SJSA1 (cell line): Measurements from ENCODE around the gene CFD. TPM values are rescaled to one million over a fixed set of nuclear protein-coding genes. Genes with fewer than 3 reads are reported as not detected.

Source experiments
- DNase-seq, 2 experiments: peaks; one replicate each; pipeline ENCODE4 v3.0.0-alpha.2; 2015 to 2020; ENCODE audit warnings: low spot score in 2 of 2, low read depth in 1 of 2
- H3K27ac ChIP-seq: fragments of 250-450 bp; sonication (Bioruptor Pico); 2 replicates; pipeline ENCODE4 v1.5.1; 2020; ENCODE audit warnings: mild to moderate bottlenecking, moderate library complexity
- H3K27me3 ChIP-seq: fragments of 250-450 bp; sonication (Bioruptor Pico); replicated peaks from 2 replicates; pipeline ENCODE4 v1.5.1; 2020; ENCODE audit warnings: mild to moderate bottlenecking, moderate library complexity
- H3K36me3 ChIP-seq: fragments of 250-450 bp; sonication (Bioruptor Pico); 2 replicates; pipeline ENCODE4 v1.5.1; 2020; ENCODE audit warnings: mild to moderate bottlenecking
- H3K4me1 ChIP-seq: fragments of 250-450 bp; sonication (Bioruptor Pico); replicated peaks from 2 replicates; pipeline ENCODE4 v1.6.1; 2021; ENCODE audit warnings: mild to moderate bottlenecking
- H3K4me3 ChIP-seq: fragments of 250-450 bp; sonication (Bioruptor Pico); 2 replicates; pipeline ENCODE4 v1.5.1; 2020; ENCODE audit warnings: mild to moderate bottlenecking
- H3K9me3 ChIP-seq: fragments of 250-450 bp; sonication (Bioruptor Pico); replicated peaks from 2 replicates; pipeline ENCODE4 v1.5.1; 2020; ENCODE audit warnings: mild to moderate bottlenecking
- total RNA-seq: library from RNA; depleted of rRNA; stranded (reverse); fragments of >200 nt; shearing (Covaris generic); gene quantifications from 2 replicates; pipeline ENCODE4 v1.2.3, GENCODE V29; 2014

The CFD gene
- total RNA-seq, 1 experiment from 2014 or later: 3.3 TPM

DNA sequence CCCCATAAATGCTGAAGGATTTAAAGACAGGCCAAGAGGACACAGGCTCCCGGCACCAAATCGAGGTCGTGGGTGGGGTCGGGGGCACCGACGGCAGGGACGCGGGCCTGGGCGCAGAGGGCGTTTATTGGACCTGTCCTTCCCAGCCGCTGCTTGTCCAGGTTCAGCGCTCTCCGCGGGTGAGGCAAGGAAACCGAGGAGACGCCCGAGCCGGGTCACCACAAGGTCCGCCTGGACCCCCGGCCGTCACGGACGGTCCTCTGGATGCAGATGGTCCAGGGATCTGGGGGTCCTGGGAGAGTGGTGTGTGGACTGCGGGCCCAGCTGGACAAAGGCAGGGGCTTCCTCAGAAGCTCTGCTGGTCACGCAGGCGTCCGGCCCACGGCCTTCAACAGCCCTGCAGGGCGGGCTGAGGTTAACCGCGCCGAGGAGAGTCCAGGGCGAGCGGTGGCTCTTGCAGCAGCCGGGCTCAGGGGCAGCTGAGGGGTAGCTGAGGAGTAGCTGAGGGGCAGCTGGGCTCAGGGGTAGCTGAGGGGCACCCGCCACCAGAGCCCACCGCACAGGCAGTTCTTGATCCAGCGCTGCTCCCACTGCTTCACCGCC lies 8.5 kb downstream of the CFD start:
- H3K4me1 ChIP-seq: peaks cover 38% of the 10 kb centered on the region
- no peak for DNase-seq
- H3K27me3 ChIP-seq: no peaks in the 10 kb centered on the region
- no peak overlapping the region for H3K4me3 ChIP-seq
- no peaks in the 10 kb centered on the region for H3K9me3 ChIP-seq
- no peak overlapping the region for H3K27ac ChIP-seq
- H3K36me3 ChIP-seq: peaks cover 37% of the 10 kb centered on the region

DNA sequence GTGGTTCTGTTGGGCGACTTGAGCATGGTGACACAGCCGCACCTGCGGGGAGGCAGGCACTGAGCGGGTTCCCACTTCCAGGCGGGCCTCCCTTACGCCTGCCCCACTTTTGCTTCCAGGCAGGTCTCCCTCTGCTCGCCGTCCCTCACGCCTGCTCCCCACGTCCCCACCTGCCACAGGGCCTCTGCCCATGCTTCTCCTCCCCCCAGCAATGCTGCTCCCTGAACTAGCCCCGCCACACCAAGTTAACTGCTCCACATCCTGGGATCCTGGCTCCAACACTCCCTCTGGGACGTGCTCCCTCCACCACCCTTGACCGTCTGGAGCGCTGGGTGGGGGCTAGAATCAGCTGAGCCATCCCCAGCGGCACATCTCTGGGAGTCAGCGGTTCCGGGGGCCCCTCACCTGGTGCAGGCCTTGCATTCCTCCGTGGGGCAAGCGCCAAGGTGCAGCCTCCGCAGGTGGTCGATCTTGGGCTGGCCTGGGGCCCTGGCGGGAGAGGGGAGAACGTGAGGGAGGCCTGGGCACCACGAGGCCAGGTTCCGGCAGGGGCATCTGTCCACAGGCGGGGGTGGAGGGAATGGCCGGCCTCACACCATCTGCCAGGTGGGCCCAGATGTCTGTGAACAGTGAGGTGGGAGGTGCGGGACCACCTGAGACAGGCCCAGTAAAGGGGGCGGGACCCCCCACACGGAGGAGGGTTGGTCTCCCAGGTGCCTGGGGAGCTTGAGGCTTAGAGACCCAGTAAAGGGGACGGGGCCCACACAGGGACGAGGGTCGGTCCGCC lies 9.2 kb downstream of the CFD start:
- no peaks in the 10 kb centered on the region for H3K27me3 ChIP-seq
- H3K4me3 ChIP-seq: no peak overlapping the region
- H3K36me3 ChIP-seq: peaks cover 41% of the 10 kb centered on the region
- no peak for DNase-seq
- H3K9me3 ChIP-seq: no peaks in the 10 kb centered on the region
- peak overlapping the region; percentile 81 for H3K27ac ChIP-seq
- peaks cover 31% of the 10 kb centered on the region for H3K4me1 ChIP-seq

DNA sequence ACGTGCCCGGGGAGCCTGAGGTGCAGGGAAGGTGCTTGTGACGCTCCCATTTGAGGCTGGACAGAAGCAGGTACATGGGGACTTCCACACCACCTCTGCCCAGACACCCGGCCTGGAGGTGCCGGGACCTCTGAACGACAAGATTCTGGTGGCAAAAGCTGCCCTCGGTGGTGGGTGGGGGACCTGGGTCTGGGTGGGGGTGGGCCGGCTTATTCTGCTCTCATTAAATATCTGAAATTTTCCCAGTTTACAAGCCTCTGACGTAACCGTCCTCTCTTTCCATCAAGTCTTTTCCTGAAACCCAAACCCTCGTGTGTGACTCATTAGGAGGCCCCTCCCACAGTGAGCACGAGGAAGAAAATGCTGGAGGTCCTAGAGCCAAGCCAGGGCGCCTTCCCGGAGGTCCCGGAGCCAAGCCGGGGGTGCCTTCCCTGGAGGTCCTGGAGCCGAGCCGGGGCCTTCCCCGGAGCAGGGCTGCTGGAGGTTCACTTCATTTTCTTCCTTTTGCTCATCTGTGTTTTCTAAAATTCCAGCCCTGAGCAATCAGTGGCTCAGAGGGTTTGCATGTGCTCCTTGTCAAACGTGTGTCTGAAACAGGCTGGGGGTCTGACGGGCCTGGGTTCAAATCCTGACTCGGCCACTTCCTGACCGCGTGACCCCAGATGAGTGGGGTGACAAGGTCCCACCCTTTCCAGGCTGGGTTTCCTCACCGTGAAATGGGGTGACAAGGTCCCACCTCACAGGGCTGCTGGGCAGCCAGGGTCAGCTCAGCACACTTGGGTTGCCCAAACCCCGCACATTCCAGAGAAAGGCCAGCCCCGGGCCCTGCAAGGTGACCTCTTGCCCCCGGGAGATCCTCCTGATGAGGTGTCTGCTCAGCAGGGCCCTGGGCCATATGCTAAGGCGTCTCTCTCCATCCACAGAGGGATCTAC lies 10.0 kb downstream of the CFD start:
- peak; percentile 97 to 98 for DNase-seq
- Histone ChIP-seq H3K27me3 (no peaks in the 10 kb centered on the region), H3K4me3 (no peak overlapping the region), H3K36me3 (peaks cover 45% of the 10 kb centered on the region), H3K9me3 (no peaks in the 10 kb centered on the region), H3K4me1 (peaks cover 25% of the 10 kb centered on the region), H3K27ac (peak overlapping the region; percentile 81)

DNA sequence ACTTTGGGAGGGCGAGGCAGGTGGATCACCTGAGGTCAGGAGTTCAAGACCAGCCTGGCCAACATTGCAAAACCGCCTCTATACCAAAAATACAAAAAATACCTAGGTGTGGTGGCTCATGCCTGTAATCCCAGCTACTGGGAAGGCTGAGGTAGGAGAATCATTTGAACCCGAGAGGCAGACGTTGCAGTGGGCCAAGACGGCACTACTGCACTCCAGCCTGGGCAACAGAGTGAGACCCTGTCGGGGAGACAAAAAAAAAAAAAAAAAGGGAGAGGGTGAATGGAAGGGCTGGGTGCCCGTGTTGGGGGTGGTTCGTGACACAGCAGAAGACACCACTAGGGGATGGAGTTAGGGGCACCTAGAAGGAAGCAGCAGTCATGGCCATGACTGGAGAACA lies 10.8 kb downstream of the CFD start:
- H3K4me1 ChIP-seq: peaks cover 25% of the 10 kb centered on the region
- peaks cover 52% of the 10 kb centered on the region for H3K36me3 ChIP-seq
- no peaks in the 10 kb centered on the region for H3K27me3 ChIP-seq
- H3K9me3 ChIP-seq: no peaks in the 10 kb centered on the region
- no peak for DNase-seq
- peak overlapping the region; percentile 73 for H3K27ac ChIP-seq
- H3K4me3 ChIP-seq: no peak overlapping the region

DNA sequence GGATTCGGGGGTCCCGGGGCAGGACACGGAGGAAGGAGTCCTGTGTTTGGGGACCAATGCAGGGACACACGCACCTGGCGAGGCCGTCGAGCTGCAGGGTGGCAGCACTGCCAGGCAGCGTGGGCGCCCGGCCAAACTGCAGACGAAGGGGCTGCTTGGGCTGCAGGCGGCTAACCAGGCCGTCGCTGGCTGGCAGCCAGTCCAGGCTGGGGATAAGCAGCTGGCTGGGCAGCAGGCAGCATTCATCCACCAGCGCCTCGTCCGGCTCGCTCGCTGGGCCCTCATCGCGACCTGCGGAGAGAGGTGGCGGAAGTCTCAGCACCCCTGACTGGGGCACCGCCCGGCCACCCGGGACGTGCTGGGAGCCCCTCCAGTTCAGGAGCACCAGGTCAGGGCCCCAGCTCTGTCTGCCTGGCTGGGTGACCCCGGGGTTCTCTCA lies 11.5 kb downstream of the CFD start:
- no peaks in the 10 kb centered on the region for H3K9me3 ChIP-seq

DNA sequence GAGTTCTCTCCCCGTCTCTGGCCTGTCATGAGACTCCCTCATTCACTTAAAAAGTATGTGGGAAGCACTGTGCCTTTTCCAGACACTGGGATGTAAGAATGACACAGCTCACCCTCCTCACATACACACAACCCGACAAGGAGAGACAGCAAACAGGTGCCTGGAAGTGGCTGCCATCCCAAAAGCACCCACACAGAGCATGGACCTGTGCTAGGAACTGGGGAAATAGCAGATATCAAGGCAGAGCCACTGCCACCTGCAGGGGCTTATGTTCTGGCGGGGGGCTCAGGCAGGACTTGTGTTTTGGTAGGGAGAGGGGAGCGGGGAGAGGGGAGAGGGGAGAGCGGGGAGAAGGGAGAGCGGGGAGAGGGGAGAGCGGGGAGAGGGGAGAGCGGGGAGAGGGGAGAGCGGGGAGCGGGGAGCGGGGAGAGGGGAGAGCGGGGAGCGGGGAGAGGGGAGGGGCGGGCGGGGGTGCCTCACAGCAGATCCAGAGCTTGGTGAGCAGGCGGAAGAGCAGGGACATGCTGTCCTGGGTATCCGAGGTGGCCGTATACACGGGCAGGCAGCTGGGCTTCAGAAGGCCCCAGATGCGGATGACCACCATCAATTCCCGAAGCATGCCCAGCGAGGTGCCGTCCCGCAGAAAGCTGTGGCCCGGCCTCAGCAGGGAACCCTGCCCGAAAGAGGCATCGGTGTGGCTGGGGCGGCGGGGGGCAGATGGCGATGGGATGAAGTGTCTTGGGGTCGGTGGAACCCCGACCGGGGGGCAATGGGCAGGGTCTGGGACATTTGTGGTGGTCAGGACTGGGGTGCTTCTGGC lies 12.2 kb downstream of the CFD start:
- H3K27me3 ChIP-seq: no peaks in the 10 kb centered on the region
- no peak overlapping the region for H3K27ac ChIP-seq
- no peaks in the 10 kb centered on the region for H3K9me3 ChIP-seq
- H3K4me3 ChIP-seq: no peak overlapping the region
- no peak for DNase-seq
- peaks cover 65% of the 10 kb centered on the region for H3K36me3 ChIP-seq
- peaks cover 25% of the 10 kb centered on the region for H3K4me1 ChIP-seq

More for the DNA sequence above, 11.5 kb downstream of the CFD start:
- Histone ChIP-seq H3K27ac (no peak overlapping the region), H3K36me3 (peaks cover 58% of the 10 kb centered on the region), H3K27me3 (no peaks in the 10 kb centered on the region), H3K4me3 (no peak overlapping the region), H3K4me1 (peaks cover 25% of the 10 kb centered on the region)
- DNase-seq: no peak

DNA sequence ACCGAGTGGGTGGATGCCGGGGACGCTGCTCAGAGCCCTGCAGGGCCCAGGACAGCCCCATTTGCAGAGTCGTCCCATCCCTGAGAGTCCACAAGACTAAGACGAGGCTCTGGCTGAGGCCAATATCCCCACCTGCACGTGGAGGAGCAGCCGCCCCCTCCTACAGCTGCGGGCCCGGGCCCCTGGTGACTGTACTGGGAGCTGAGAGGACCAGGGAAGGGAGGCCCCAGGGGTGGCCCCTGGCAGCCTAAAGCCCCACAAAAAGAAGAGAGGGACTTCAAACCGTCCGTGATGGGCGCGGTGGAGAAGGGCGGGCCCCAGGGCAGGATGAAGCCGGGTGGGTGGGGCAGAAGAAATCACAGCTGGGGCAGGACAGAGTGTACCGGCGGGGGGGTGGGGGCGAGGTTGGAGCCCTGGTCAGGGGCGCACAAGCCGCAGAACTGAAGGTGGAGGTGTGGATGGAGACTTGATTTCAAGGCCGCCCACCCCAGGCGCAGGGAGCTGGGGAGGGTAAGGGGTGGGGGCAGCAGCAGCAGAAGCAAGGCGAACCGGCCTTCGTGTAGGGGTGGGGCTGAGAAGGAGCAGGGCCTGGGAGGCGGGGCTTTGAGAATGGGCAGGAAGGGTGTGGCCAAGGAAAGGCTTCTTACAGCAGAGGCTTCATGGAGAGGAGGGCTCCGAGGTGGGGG lies 12.9 kb downstream of the CFD start:
- H3K36me3 ChIP-seq: peaks cover 69% of the 10 kb centered on the region
- H3K27ac ChIP-seq: no peak overlapping the region
- no peak overlapping the region for H3K4me3 ChIP-seq
- H3K4me1 ChIP-seq: peaks cover 25% of the 10 kb centered on the region
- H3K9me3 ChIP-seq: no peaks in the 10 kb centered on the region
- DNase-seq: no peak
- no peaks in the 10 kb centered on the region for H3K27me3 ChIP-seq

DNA sequence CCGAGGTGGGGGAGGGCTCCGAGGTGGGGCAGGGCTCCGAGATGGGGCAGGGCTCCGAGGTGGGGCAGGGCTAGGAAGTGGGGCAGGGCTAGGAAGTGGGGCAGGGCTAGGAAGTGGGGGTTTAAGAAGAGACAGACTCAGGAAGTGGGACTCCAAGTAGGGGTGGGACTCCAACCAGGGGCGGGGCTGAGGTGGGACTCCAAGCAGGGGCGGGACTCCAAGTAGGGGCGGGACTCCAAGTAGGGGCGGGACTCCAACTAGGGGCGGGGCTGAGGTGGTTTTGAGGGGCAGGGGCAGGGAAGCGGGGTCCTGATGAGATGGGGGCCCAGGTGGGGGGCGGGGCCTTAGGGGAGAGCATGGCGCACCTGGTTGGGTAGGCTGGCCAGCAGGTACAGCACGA lies 13.6 kb downstream of the CFD start:
- no peaks in the 10 kb centered on the region for H3K27me3 ChIP-seq
- no peak for DNase-seq
- peaks cover 25% of the 10 kb centered on the region for H3K4me1 ChIP-seq
- H3K4me3 ChIP-seq: no peak overlapping the region
- peaks cover 62% of the 10 kb centered on the region for H3K36me3 ChIP-seq
- H3K9me3 ChIP-seq: no peaks in the 10 kb centered on the region
- no peak overlapping the region for H3K27ac ChIP-seq

DNA sequence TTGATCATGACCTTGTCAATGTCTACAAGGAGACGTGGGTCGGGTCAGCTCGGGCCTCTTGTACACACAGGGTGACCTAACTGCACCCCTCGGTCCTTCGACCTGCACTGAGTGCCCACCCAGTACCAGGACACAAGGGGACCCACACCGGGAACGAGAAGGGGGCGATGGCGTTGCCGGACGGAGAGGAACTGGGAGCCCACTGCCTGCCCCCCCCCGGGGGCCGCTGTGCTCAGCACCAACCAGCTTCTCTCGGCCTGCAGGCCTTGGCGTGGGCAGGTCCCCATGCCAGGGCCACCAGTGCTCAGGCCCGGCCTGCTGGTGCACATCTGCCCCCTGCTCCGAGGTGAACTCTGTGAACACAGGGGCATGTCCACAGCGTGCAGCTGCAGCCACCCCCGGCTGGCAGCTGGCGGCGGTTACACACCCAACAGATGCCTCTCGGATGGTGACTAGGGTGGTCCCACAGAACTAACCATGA lies 14.1 kb downstream of the CFD start:
- no peak for DNase-seq
- Histone ChIP-seq H3K9me3 (no peaks in the 10 kb centered on the region), H3K36me3 (peaks cover 57% of the 10 kb centered on the region), H3K27ac (no peak overlapping the region), H3K4me1 (peaks cover 24% of the 10 kb centered on the region), H3K4me3 (no peak overlapping the region), H3K27me3 (no peaks in the 10 kb centered on the region)

DNA sequence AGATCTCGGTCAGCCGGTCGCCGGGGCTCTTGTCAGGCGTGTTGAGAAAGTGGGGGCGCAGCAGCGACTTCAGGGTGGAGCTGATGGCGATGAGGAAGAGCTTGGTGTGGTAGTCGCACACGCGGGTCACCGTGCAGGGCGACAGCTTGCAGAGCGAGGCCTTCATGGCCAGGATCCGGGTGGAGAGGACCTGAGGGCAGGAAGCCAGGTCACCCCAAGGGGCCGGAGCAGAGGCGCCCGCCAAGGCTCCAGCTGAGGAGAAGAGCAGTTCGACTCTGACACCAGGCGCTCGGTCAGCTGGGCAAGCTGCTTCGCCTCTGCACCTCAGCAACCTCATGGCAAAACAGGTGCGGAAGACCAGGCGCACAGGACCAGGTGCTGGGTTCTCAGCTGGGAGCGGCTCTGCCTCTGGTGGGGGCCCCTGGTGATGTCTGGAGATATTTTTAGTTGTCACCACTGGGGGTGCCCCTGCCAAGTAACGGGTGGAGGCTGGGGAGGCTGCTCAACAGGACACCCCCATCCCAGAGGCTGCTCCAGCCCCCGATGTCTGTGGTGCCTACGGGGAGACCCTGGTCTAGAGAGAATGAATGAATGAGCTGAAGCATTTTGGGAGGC lies 15.9 kb downstream of the CFD start:
- peaks cover 8% of the 10 kb centered on the region for H3K4me1 ChIP-seq
- H3K27me3 ChIP-seq: no peaks in the 10 kb centered on the region
- DNase-seq: no peak
- no peaks in the 10 kb centered on the region for H3K9me3 ChIP-seq
- H3K4me3 ChIP-seq: no peak overlapping the region
- H3K27ac ChIP-seq: no peak overlapping the region
- peaks cover 48% of the 10 kb centered on the region for H3K36me3 ChIP-seq

DNA sequence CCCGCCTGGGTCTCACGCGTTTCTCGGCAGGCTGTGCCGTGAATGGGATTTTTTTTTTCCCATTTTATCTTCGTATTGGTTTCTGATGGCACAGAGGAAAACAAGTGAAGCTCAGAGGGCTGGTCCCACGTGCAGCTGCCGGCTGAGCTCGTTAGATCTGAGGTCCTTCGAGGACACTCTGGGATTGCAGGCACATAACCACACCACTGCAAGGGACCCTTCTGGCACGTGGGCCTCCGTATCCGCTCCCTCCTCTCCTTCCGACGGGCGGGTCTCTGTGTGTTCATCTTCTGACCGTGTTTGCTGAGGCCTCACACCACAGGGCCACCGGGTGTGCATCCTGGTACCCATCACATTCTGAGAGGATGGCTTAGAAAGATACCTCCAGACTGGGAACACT lies 16.6 kb downstream of the CFD start:
- H3K4me1 ChIP-seq: peaks cover 3% of the 10 kb centered on the region
- no peak overlapping the region for H3K4me3 ChIP-seq
- DNase-seq: no peak
- H3K27ac ChIP-seq: no peak overlapping the region
- H3K27me3 ChIP-seq: no peaks in the 10 kb centered on the region
- peaks cover 50% of the 10 kb centered on the region for H3K36me3 ChIP-seq
- no peaks in the 10 kb centered on the region for H3K9me3 ChIP-seq

DNA sequence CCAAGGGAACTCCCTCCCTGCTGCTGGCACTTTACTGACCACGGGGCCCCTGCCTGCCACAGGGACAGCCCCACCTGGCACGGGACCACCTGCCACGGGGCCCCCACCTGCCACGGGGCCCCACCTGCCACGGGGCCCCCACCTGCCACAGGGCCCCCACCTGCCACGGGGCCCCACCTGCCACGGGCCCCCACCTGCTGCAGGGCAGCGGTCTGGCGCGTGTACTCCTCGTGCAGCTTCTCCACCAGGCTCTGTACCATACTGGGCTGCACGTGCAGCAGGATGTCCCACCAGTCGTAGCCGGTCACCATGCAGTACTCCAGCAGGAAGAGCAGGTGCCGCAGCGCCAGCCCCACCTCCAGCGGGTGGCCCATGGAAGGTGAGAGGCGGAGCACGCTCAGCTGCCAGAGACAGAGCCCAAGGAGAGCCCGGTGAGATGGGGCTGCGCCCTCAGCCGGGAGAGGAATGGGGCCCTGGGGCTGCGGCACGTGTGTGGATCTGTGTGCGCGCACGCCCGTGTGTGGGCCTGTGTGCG lies 17.4 kb downstream of the CFD start:
- H3K36me3 ChIP-seq: peaks cover 54% of the 10 kb centered on the region
- no peak overlapping the region for H3K4me3 ChIP-seq
- no peaks in the 10 kb centered on the region for H3K4me1 ChIP-seq
- no peaks in the 10 kb centered on the region for H3K27me3 ChIP-seq
- H3K9me3 ChIP-seq: no peaks in the 10 kb centered on the region
- no peak overlapping the region for H3K27ac ChIP-seq
- no peak for DNase-seq
